Fibroblast of villous mesenchyme (primary cell): ENCODE measurements around the gene CBX3. TPM values are rescaled to one million over a fixed set of nuclear protein-coding genes. Genes with fewer than 3 reads are reported as not detected.

Experiments used
- DNase-seq: peaks from one replicate; pipeline ENCODE4 v3.0.0-alpha.2; 2010; ENCODE audit warnings: low read depth
- H3K4me3 ChIP-seq: 2 replicates; pipeline ENCODE4 v1.5.1; 2011; ENCODE audit warnings: low read depth, mild to moderate bottlenecking, low read length
- total RNA-seq: library from RNA; depleted of rRNA; stranded (reverse); fragments of >200 nt; gene quantifications from 2 replicates; pipeline ENCODE4 v1.2.3, GENCODE V29; 2012
- TF ChIP-seq, protein P1 (sequence below): IDR thresholded peaks from 2 replicates; pipeline ENCODE4 v1.5.1; 2012; ENCODE audit warnings: low read depth, mild to moderate bottlenecking, low read length; ENCODE audit not compliant: insufficient read depth

CBX3 gene
- total RNA-seq, 1 donor: 134 TPM

DNA sequence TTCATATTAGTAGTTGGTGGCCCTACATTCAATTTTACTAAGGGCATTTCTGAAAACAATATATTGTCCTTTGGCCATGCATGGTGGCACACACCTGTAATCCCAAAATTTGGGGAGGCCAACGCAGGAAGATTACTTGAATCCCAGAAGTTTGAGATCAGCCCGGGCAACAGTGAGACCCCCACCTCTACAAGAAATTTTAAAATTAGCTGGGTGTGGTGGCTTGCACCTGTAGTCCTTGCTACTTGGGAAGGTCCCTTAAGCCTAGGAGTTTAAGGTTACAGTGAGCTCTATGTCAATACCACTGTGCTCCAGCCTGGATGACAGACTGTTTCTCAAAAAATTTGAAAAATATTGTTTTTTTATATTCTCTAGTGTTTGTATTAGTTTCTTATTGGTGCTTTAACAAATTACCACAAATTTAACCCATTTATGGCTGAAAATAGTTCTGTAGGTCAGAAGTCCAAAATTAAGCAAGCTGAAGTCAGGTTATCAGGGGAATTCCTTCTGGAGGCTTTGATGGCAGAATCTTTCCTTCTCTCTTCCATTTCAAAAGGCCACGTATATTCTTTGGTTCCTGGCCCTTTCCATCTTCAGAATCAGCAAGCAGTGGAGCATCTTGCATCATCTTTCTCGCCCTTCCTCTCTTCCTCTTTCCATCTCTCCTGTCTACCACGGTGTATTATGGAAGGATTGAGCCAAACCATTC, 12.4 kb downstream of the CBX3 start:
- no peak for DNase-seq
- TF ChIP-seq, protein P1, sequence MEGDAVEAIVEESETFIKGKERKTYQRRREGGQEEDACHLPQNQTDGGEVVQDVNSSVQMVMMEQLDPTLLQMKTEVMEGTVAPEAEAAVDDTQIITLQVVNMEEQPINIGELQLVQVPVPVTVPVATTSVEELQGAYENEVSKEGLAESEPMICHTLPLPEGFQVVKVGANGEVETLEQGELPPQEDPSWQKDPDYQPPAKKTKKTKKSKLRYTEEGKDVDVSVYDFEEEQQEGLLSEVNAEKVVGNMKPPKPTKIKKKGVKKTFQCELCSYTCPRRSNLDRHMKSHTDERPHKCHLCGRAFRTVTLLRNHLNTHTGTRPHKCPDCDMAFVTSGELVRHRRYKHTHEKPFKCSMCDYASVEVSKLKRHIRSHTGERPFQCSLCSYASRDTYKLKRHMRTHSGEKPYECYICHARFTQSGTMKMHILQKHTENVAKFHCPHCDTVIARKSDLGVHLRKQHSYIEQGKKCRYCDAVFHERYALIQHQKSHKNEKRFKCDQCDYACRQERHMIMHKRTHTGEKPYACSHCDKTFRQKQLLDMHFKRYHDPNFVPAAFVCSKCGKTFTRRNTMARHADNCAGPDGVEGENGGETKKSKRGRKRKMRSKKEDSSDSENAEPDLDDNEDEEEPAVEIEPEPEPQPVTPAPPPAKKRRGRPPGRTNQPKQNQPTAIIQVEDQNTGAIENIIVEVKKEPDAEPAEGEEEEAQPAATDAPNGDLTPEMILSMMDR: no peak
- H3K4me3 ChIP-seq: no peak overlapping the region

DNA sequence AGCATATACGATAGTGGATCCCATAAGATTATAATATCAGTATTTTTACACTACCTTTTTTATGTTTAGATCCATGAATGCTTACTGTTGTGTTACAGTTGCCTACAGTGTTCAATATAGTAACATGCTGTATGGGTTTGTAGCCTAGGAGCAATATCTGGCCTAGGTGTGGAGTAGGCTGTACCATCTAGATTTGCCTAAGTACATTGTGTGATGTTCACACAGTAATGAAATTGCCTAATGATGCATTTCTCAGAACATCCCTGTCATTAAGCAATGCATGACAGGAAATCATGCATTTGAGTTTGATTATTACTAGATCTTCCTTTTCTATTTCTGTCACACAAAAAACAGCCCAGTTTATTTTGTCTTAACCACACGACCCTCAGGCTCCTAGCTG, 14.5 kb downstream of the CBX3 start:
- TF ChIP-seq, protein P1: no peak
- no peak for DNase-seq
- H3K4me3 ChIP-seq: no peak overlapping the region

DNA sequence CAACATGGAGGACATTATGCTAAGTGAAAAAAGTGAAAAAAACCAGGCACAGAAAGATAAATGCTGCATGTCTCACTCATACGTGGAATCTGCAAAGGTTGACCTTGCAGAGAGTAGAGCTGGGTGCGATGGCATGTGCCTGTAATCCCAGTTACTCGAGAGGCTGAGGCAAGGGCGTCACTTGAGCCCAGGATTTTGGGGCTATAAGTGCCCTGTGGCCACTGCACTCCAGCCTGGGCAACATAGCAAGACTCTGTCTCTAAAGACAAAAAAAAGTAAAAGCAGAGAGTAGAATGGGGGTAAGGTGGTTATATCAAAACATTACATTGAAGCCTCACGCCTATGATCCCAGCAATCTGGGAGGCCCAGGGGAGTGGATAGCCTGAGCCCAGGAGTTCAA, 22.8 kb downstream of the CBX3 start:
- H3K4me3 ChIP-seq: no peak overlapping the region
- TF ChIP-seq, protein P1: no peak
- DNase-seq: no peak

DNA sequence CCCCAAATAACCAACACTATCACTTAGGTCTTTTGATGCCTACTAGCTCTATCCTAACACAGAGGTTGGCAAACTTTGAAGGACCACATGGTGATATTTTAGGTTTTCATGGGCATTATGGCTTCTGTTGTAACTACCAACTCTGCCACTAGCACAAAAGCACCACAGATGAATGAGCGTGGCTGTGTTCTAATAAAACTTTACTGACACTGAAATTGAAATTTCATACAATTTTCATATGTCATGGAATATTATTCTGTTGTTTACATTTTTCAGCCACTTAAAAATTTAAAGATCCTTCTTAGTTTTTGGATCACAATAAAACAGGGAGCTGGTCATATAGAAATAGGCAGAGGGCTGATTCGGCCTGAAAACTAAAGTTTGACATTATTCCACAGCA, 26.4 kb downstream of the CBX3 start:
- no peak for DNase-seq
- TF ChIP-seq, protein P1: no peak
- H3K4me3 ChIP-seq: no peak overlapping the region

DNA sequence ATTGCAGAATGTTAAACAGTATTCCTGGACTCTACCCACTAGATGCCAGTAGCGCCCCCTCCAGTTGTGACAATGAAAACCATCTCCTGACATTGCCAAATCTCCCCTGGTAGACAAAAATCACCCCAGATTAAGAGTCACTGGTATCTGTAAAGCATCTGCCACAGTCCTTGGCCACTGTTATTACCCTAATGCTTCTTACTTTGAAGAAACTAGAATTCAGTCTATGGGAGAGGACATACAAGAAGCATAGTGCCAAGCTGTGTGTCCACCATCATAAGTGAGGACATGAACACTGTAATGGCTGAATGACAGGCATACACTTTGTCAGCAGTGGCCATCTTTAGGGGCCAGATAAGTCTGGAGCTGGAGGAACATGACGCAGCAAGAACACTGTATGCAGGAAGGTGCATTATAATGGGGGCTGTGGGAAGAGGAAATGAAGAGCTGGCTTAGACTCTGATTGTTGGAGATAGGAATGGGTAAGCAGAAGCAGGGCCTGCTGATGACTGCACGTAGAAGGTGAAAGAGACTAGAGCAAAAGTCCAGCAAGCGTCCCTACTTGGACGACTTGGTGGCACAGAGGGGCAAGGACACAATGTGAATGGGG, 32.5 kb downstream of the CBX3 start:
- TF ChIP-seq, protein P1: no peak
- no peak for DNase-seq

DNA sequence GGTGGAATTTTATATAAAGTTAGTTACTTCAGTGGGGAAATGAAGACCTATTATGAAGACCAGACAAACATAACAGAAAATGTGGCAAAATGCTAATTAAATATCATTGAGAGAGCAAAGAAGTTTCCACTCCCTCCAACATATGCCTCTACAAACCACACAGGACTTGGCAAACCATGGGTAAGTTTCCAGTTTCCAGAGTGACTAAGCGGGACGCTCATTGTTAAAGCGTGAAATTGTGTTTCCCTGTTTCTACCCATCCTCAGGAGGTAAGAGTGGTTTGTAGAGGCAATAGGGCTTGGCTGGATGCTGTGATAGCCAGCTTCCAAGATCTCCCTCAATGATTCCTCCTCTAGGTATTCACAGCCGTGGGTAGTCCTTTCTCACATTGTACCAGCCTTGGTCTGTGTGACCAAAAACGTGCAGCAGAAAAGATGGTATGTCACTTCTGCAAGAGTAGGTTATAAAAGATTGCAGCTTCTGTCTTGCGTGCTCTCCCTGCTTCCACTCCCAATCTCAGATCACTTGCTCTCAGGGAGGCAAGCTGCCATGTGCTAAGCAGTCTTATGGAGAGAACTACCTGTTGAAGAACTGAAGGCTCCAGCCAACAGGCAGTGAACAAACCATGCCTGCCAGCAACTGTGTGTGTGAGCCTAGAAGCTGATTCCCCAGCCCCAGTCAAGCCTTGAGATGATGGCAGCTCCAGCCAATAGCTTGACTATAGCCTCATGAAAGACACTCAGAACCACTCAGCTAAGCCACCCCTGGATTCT, 35.7 kb downstream of the CBX3 start:
- TF ChIP-seq, protein P1: no peak
- H3K4me3 ChIP-seq: no peak overlapping the region
- no peak for DNase-seq

More for the DNA sequence above, 32.5 kb downstream of the CBX3 start:
- H3K4me3 ChIP-seq: no peak overlapping the region
